COLO829 (cell line): ENCODE results near the gene FCF1.
"Not testable (repeated sequence)": the region's sequence is repeated elsewhere in the genome, so short reads cannot be mapped to it uniquely, and the experiment has no call there.

Experiments
- DNase-seq: peaks from one replicate; pipeline ENCODE4 v3.0.0; 2012; ENCODE audit warnings: low spot score

FCF1 gene

DNA sequence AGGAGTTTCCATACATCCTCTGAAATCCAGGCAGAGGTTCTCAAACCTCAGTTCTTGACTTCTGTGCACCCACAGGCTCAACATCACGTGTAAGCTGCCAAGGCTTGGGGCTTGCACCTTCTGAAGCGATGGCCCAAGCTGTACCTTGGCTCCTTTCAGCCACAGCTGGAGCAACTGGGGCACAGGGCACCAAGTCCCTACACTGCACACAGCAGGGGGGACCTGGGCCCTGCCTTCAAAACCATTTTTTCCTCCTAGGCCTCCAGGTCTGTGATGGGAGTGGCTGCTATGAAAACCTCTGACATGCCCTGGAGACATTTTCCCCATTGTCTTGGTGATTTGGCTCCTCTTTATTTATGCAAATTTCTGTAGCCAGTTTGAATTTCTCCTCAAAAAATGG lies 10.7 kb upstream of the FCF1 start:
- no peak for DNase-seq

GRCh38 chr14:74703043-74703442 lies 9.9 kb upstream of the FCF1 start:
- no peak for DNase-seq

- no peak for DNase-seq
Observed at GRCh38 chr14:74704656-74705055, 8.3 kb upstream of the FCF1 start.

DNA sequence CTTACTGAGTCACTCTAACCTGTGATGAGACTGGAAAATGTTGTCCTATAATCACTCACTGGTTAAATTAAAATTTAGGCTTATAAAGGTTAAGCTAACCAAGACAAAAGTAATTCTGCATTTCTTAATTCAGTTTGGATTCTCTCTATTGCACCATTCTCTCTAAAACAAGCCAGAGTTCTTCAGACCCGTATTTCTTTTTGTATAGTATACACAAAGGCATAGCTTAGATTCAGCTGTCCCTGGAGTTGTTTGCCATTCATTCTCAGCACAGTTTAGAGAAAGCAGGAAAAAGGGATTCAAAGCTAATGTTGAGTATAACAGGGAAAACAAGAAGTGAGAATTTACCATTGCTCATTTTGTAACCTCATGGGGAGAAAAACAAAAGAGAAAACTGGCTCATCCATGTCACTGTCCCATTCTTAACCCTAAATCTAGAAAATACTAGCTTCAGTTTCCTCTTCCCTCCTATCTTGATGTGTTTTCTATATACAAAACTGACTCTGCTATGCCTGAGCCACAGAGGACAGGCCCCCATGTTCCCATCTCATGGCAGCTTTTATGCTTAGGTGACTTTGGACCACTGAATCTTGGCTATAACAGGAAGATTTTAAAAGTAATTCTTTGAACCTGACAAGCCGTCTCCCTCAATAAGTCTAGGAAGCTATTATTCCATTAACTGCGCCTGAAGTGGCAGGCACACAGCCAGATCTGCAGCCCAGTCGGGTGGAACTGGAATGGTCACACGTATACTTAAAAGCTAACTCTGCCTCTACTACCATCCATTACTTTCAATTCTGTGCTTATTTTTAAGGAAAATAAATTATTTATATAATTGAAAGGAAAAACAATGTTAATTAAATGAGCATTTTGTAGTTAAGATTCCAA lies 7.1 kb upstream of the FCF1 start:
- no peak for DNase-seq

DNA sequence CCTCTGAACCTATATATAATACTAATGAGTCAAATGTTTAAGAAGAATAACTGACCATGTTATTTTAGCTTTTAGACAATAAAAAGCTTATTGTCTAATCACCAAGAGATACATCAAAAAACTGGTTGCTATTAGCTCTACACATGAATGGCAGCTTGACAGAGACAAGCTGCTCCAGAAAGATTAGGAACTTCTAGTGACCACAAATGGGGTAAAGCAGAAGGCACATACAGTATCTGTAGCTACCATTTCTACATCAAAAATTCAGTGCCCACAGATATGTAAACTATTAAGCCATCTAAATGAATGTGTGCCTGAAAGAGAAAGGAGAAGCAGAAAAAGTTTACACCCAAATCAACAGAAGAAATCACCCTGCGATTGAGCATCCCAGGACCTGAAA lies 2.5 kb upstream of the FCF1 start:
- DNase-seq, result no peak

DNA sequence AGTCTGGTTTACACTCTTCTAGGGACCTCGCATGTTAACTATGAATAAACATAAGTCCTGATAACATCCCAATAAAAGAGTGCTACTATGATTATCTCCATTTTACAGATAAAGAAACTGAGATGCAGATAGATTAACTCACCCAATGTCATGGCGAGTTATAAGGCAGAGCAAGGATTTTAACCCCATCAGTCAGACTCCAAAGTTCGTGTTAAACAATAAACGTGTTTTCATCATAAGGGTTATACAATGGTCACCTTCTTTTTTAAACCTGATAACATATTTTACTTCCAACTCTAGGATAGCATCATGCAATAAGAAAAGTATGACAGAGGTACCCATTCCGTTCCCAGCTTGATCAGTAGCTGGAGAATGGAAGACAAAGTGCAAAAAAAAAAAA lies 1.3 kb upstream of the FCF1 start:
- no peak for DNase-seq

DNA sequence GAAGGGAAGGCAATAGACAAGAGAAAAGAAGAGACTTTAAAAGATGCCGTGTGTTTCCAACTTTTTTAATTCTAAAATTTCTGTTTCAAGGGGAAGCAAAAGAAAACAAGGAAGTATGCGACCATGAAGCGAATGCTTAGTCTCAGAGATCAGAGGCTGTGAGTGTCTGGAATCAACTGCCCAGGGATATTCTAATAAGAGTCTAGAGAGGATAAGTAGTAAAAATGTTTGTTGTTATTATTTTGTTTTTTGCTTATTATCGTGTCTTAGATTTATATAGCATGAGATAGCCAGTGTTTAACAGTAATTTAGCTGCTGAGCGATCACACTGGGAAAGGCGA lies 421 bp downstream of the FCF1 start:
- no peak for DNase-seq

- no peak for DNase-seq
Observed at GRCh38 chr14:74720526-74720925, 7.6 kb downstream of the FCF1 start.

DNA sequence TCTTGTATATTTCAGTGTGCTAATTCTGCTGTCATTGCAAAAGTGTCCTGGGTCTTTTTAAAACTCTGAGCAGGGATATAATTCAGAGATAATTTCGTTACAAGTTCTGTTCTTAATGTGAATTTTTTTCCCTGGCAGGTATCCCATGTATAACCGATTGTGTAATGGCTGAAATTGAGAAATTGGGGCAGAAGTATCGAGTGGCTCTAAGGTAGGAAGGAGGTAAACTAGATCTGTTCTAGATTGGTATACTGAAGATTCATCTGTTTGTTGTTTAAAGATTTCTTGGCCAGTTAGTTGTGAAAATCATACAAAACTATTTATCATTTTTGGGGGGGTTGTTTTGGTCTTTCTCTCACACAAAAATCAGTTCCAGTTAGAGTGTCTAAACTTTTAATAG lies 10.2 kb downstream of the FCF1 start:
- DNase-seq, result no peak

- DNase-seq, result no peak
Observed at GRCh38 chr14:74732387-74732786, 19.4 kb downstream of the FCF1 start.

DNA sequence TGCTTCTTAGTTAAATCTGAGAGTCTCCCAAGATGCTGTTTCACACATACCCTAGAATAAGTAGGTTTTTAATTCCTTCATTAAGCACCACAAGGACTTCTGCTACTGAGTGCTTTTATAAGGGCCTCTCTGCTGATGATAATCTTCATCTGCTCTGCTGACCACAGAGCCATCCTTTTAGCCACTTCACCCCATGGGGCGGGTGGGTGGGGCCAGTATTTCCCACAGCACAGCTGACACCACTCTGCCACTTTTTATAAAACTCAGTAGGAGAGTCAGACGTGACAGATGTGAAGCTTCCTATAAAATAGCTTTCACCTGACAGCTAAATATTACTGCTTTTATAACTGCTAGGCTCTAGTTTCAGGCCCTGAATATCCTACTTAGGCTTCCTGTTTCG lies 20.3 kb downstream of the FCF1 start:
- no peak for DNase-seq

- no peak for DNase-seq
Observed at GRCh38 chr14:74735125-74735524, 22.2 kb downstream of the FCF1 start.

GRCh38 chr14:74737753-74738325 lies 24.9 kb downstream of the FCF1 start:
- DNase-seq, result no peak

DNA sequence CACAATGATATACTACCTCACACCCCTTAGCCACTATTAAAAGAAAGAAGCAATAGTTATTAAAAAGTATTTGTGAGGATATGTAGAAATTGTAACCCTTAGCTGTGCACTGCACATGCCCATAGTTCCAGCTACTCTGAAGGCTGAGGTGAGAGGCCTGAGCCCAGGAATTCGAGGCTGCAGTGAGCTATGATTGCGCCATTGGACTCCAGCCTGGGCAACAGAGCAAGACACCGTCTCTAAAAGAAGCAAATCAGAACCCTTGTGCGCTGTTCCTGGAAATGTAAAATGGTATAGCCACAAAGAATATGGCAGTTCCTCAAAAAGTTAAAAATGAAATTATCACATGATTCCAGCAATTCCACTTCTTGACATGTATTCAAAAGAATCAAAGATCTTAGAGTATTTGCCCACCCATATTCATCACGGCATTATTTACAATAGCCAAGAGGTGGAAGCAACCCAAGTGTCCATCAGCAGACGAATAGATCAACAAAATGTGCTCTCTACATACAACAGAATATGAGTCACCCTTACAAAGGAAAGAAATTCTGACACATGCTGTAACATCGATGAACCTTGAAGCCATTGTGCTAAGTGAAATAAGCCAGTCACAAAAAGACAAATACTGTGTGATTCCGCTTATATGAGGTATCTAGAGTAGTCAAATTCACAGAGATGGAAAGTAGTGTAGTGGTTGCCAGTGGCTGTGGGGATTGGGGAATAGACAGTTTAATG lies 26.5 kb downstream of the FCF1 start:
- DNase-seq, result no peak

- DNase-seq, result no peak
Observed at GRCh38 chr14:74747237-74747636, 34.3 kb downstream of the FCF1 start.

DNA sequence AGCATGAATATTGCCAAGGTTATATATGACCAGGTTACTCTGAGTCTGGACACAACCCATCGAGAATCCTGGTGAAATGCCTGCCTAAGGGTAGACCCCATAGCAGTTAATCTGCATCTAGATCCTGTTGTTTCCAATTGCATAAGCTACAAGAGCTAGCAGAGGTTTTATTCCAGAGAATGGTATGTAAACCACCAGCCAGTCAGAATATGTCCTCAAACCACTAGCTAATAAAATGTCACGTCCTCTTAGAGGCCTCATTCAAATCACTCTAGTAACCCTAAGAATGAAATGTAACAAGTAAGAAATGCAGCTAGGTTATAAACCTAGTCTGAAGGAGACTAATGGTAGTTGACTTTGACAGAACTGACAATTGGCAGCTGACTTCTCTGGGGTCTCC lies 41.2 kb downstream of the FCF1 start:
- DNase-seq, result no peak

- no peak for DNase-seq
Observed at GRCh38 chr14:74754899-74755298, 42.0 kb downstream of the FCF1 start.

GRCh38 chr14:74756326-74756725 lies 43.4 kb downstream of the FCF1 start:
- no peak for DNase-seq

DNA sequence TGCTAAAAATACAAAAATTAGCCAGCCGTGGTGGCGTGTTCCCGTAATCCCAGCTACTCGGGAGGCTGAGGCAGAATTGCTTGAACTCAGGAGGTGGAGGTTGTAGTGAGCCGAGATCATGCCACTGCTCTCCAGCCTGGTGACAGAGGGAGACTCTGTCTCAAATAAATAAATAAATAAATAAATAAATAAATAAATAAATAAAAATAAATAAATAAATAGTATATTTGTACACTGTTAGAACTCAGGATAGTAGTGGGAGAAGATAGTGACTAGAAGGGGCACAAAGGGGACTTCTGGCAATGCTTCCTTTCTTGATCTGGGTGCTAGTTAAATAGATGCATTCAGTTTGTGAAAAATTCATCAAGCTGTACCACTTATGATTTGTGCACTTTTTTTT lies 45.6 kb downstream of the FCF1 start:
- not testable (repeated sequence) for DNase-seq

GRCh38 chr14:74762917-74763802 lies 50.2 kb downstream of the FCF1 start, which contains the start of gene YLPM1:
Gene YLPM1, plus strand, starts transcription at chr14:74763316. Its CDS starts 174 bp downstream, at chr14:74763490.
- DNase-seq, result peak; percentile 95

- no peak for DNase-seq
Observed at GRCh38 chr14:74763803-74764531, 51.0 kb downstream of the FCF1 start.
